Bone marrow (tissue), 2 donors: ENCODE results near the gene CDA.

Source experiments
- DNase-seq, 2 donors: peaks; one replicate each; lab custom pipeline; 2025; lab: John Stamatoyannopoulos, UW

CDA gene

DNA sequence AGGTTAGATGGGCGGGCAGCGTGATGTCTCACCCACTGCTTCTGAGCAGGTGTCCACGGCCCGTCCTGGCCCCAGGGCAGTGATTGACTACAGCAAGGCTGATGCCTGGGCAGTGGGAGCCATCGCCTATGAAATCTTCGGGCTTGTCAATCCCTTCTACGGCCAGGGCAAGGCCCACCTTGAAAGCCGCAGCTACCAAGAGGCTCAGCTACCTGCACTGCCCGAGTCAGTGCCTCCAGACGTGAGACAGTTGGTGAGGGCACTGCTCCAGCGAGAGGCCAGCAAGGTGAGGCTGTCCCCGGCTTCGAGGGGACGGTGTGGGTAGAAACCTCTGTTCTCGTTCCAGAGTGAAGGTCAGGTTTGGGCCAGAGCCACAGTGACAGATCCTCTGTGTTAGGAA lies 60.0 kb downstream of the CDA start:
- DNase-seq: no peak

DNA sequence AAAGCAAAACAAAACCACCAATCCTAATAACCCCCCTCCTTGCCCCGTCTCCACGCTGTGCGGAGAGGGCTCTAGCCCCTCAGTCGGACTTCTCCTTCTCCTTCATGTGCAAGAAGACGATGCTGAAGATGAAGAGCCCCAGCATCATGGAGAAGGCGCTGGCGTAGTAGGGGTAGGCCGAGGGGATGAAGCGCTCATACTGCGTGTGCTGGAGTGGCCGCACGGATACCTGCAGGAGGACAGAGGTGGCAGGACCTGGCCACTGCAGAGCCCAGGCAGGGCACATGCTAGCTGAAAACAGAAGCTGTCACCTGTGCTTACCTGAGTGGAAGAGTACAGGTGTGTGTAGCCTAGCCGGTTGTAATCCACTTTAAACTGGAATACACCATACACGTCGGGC lies 63.4 kb downstream of the CDA start:
- no peak for DNase-seq

DNA sequence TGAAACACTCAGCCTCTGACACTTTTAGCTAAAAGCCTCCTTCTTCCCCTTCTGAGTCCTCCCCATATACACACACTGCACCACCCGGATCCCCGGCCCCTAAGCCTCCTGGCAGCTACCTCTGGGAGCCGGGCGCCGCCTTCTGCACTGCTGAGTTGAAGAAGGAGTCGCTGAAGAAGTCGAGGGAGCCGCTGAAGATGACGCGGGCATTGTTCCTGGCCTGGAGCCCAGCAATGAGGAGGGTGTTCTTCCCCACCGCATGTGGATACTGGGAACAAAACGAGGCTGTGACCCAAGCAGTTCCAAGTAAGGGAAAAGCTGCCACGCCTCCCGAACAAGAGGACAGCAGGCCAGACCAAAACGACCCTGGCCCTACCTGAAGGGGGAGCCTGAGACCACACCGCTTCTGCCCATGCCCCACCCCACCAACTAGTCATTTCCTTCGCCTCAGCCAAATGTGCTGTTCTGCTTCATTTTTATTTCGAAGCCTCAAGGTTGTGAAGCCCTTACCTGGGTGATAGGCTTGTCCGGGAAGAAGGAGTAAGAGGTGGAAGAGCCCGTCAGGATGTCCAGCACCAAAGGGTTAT lies 65.3 kb downstream of the CDA start:
- no peak for DNase-seq

DNA sequence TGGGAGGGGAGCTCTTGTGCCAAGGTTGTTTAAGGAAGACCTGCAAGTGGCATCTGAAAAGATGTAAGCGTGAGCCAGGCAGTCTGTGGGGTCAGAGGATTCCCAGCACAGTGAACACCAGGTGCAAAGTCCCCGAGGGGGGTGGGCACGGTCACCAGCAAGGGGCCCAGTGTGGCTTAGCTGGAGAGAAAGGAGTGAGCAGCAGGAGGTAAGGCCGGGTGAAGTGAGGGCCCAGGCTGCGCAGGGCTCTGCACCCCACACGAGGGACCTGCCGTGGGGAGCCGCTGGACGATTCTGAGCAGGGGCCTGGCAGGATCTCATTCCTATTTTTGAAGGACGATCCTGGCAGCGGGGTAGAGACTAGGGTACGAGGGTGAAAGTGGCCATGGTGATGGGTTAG lies 68.1 kb downstream of the CDA start:
- DNase-seq: no peak

DNA sequence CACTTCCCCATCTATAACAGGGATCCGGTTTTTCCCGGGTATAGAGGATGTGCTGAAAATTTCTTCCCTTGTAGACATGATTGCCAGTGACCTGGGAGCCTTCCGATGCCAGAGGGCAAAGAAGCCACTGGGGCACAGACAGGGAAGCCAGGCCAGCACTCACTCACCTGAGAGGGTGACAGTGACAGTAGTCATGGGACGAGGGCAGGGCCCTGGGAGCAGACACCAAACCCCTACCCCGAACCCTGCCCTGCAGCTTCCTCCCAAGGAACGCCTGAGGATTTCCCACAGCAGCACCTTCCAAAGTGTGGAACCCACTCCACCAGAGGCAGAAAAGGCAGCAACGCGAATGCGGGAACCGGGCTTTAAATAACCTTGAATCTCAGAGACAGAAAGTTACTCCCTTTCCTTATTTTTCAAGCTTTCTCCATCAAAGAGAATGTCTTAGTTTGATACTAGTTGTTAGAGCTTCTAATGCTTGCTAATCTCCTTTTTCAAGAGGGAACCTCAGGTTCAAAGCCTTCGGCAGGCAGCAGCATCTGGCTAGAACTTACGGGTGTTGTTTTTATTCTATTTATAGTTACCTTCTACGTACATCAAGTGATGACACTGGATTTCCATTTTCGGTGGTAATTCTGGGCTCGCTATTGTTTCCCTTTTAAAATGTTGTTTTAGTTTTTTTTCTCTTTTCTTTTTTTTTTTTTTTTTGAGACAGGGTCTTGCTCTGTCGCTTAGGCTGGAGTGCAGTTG lies 69.4 kb downstream of the CDA start:
- DNase-seq: no peak

DNA sequence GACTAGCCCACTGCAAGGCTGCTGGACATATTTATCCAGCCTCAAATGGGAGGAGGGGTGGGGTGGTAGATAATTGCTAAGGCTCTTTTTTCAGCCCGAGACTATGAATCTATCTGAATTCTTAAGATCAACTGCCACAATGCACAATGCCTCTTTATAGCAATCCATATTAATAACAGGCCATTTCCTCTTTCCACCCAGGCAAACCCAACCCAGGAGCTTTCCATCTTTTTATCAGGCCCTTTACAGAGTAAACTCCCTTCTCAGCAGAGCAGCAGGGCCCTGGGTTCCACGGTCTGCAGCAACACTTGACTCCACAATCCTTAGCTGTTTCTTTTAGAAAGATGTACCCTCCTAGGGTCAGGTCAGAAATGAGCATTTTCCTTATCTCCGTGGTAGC lies 71.5 kb downstream of the CDA start:
- DNase-seq: no peak

DNA sequence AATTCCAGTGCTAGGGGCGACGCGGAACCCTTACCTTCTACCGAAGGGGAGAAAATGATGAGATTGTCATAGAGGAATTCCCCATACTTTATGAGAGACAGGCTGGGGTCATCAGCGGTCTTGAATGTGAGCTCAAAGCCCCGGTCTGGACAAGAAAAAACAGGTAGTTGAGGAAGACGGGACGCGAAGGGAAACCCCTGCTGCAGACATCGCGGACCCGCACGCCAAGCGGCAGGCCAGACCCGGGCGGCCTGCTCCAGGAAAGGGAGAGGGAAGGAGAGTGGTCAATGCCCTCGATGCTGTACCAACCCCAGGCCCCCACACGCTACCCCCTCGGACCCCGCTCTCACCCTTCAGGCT lies 71.9 kb downstream of the CDA start:
- DNase-seq: no peak

DNA sequence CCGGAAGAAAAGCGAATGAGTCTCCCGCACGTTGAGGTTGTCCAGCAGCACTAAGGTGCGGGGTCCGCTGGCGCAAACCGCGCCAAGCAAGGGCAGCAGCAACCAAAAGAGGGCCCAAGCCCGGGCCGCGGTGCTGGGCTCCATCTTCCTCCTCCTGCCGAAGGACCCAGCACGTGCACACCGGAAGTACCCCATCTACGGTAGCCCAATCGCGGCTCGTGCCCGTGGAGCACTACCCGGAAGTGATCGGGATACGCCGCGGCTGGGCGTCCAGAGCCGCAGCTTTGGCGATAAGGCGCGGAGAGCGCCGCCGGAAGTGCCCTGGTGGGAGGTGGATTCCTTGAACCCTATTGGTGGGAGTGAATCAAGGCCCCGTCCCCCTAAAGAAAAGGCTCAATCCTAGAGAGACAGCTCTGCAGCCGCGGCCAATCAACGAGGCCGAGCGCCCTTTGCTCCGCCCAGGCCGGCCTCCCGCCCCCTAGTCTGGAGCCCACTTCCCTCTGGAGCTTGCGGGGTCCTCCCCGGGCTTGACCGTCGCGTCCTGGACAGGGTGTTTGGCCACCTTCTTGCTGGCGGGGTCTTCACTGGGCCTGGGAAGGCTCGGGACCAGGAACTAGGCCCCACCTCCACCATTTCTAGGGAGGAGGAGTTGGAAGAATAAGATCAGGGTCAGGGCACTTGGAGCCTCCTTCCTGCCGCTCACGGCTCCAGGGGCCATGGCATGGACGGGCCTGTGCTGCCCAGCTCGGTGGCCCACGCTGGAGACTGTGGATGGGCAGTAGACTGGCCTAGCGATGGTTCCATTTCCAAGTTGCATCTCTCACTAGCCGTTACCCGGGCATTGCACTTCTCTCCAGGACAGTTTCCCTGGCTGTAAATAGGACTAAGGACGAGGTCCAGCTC lies 72.6 kb downstream of the CDA start, which contains the start of gene DDOST:
Gene DDOST, minus strand, starts transcription at position 163 of the 903 bp plus-strand sequence. Its CDS starts 19 bp downstream, at position 144.
- DNase-seq: peak; percentile 53 to 93

DNA sequence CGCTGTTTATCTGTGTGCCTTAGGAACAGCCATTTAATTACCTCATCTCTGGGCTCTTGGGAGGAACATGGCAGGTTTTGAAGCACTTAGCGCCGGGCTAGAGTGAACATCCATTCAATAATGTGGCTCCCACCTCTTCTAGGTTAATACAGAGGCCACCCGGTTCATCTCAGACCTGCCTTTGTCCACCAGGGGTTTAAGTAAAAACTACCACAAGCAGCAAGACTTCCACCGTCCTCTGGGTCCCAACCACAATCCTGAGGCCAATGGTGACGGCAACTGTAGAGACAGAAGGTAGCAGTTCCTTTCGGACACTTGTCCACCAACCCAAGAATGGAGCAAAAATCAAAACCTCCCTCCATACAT lies 73.2 kb downstream of the CDA start:
- DNase-seq: no peak

DNA sequence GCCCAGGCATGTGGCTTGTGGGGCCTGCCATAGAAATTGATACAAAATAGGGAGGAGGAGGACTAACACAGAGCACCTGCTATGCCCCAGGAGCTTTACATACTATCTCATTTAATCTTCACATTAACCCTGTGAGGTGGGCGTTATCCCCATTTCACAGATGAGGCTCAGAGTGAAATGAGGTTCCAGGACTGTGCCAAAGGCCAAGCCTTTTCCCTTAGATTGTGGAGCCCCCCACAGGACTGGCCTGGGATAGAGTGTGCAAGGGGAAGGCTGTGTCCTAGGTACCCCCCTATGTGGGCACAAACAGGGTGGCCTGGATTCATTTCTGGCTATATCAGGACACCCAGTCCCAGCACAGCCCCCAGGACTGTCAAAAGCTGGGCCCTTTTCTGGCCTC lies 74.5 kb downstream of the CDA start:
- DNase-seq: no peak

DNA sequence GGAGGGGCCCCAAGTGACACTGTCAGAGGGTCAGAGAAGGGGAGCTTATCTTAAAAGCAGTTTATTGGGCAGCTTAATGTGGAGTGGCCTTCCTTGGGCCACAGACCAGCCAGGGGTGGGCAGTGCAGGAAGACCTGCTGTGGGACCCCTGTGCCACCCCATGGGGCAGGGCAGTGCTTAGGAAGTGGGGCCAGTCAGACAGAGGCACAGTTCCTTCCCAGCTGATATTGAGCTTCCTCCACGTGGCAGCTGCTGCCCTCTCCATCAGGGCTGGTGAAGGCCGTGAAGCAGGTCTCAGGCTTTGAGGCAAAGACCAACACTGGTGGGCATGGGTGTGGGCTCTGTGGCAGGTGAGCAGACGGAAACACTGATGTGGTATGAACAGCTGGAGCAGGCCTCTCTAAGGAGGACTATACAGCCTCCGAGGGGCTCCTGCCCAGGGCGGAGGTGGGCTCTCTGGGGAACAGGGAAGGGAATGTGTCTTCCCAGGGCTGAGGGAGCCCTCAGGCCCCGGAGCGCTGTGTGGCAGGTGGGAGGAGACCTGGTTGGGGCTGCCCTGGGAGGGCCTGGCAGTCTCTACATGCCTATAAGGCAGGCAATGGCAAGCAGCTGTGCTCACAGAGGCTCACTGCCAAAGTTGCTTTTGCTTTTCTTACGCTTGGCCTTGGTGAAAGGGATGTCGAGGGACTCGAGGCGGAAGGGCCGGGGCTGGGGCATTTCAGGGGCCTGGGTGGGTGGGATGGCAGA lies 75.2 kb downstream of the CDA start:
- no peak for DNase-seq

DNA sequence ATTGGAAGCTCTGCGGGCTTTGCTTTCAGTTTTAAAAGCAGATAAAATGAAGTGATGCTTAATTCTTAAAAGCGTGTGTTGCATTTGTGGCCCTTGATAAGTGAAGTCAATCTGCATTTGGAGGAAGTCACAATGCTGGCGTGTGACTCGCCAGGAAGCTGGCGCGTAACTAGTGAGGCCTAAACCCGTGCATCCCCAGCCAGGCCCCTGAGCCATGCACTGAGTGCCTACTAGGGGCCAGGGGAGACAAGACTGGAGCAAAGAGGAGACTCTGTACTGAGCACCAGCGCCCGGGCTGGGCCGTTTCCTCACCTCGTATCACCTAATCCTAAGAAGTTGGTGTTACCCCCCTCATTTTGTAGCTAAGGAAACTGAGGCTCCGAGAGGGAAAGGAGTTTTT lies 76.8 kb downstream of the CDA start:
- DNase-seq: peak in 1 of 2 donors; percentile 42

DNA sequence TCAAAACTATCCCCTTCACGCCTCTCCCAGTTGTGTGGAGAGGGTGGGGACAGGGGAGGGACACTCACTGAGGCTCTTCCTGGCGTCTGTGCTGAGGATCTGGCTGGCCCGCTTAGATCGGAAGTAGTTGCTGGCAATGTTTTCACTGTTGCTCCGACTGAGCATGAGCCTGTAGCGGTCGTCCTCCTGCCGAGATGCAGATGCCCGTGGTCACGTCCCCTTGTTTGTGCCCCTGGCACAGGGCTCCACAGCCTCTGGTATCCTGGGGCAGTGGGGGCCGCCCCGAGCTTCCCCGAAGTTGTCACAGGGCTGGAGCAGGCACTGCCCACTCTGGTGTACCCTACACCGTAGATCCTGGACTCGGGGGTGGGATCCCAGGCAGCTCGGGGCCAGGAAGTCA lies 77.2 kb downstream of the CDA start:
- DNase-seq: no peak

DNA sequence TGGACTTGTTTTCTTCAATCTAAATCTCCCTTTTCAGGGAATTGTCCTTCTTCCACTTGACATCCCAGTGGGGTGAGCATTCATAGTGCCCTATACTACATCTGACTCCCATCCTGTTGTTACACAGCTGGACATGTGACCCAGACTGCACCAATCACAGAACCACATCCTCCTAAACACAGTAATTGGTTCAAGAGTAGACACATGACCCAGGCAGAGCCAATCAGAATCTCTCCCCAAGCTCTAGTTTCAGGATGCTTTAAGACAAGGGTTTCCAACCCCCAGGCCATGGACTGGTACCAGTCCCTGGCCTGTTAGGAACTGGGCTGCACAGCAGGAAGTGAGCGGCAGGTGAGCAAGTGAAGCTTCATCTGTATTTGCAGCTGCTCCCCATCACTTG lies 77.9 kb downstream of the CDA start:
- no peak for DNase-seq
